IPS-15b (cell line): ENCODE measurements around the gene GRIK4.

Source experiments
- H3K27me3 ChIP-seq: one replicate; pipeline ENCODE4 v1.6.1; 2013; ENCODE audit warnings: low read length; ENCODE audit not compliant: control insufficient read depth, insufficient read depth
- H3K36me3 ChIP-seq: one replicate; pipeline ENCODE4 v1.6.1; 2013; ENCODE audit warnings: low read length; ENCODE audit not compliant: control insufficient read depth, insufficient read depth
- H3K4me1 ChIP-seq: one replicate; pipeline ENCODE4 v1.6.1; 2013; ENCODE audit warnings: mild to moderate bottlenecking, low read length; ENCODE audit not compliant: control insufficient read depth, insufficient read depth
- H3K4me3 ChIP-seq: one replicate; pipeline ENCODE4 v1.5.1; 2013; ENCODE audit warnings: low read depth, low read length
- H3K9ac ChIP-seq: one replicate; pipeline ENCODE4 v1.6.1; 2013; ENCODE audit warnings: low read depth, mild to moderate bottlenecking, low read length
- H3K9me3 ChIP-seq: one replicate; pipeline ENCODE4 v1.6.1; 2013; ENCODE audit warnings: mild to moderate bottlenecking, low read length; ENCODE audit not compliant: control insufficient read depth, insufficient read depth

Gene GRIK4

GRCh38 chr11:120589376-120589775 is 77.8 kb downstream of the GRIK4 start:
- no peaks in the 10 kb centered on the region for H3K36me3 ChIP-seq
- H3K4me1 ChIP-seq = peaks cover 7% of the 10 kb centered on the region
- H3K9ac ChIP-seq = no peak overlapping the region
- H3K27me3 ChIP-seq = no peaks in the 10 kb centered on the region
- no peaks in the 10 kb centered on the region for H3K9me3 ChIP-seq
- H3K4me3 ChIP-seq = no peak overlapping the region

GRCh38 chr11:120590472-120590871 is 78.9 kb downstream of the GRIK4 start:
- H3K9ac ChIP-seq = no peak overlapping the region
- no peaks in the 10 kb centered on the region for H3K27me3 ChIP-seq
- H3K4me3 ChIP-seq = no peak overlapping the region
- no peaks in the 10 kb centered on the region for H3K36me3 ChIP-seq
- H3K4me1 ChIP-seq = peaks cover 7% of the 10 kb centered on the region
- H3K9me3 ChIP-seq = no peaks in the 10 kb centered on the region

- H3K4me3 ChIP-seq = no peak overlapping the region
- H3K27me3 ChIP-seq = no peaks in the 10 kb centered on the region
- H3K9me3 ChIP-seq = no peaks in the 10 kb centered on the region
- peaks cover 9% of the 10 kb centered on the region for H3K4me1 ChIP-seq
- H3K9ac ChIP-seq = no peak overlapping the region
- no peaks in the 10 kb centered on the region for H3K36me3 ChIP-seq
Measured at GRCh38 chr11:120594746-120595145, 83.2 kb downstream of the GRIK4 start.

GRCh38 chr11:120595557-120595956 is 84.0 kb downstream of the GRIK4 start:
- no peaks in the 10 kb centered on the region for H3K9me3 ChIP-seq
- H3K36me3 ChIP-seq = no peaks in the 10 kb centered on the region
- H3K4me1 ChIP-seq = peaks cover 15% of the 10 kb centered on the region
- H3K4me3 ChIP-seq = no peak overlapping the region
- no peak overlapping the region for H3K9ac ChIP-seq
- H3K27me3 ChIP-seq = no peaks in the 10 kb centered on the region

GRCh38 chr11:120597250-120598215 is 86.0 kb downstream of the GRIK4 start:
- no peak overlapping the region for H3K4me3 ChIP-seq
- no peak overlapping the region for H3K9ac ChIP-seq
- H3K27me3 ChIP-seq = no peaks in the 10 kb centered on the region
- H3K9me3 ChIP-seq = no peaks in the 10 kb centered on the region
- no peaks in the 10 kb centered on the region for H3K36me3 ChIP-seq
- H3K4me1 ChIP-seq = peaks cover 8% of the 10 kb centered on the region

GRCh38 chr11:120598517-120599257 is 87.1 kb downstream of the GRIK4 start:
- H3K36me3 ChIP-seq = no peaks in the 10 kb centered on the region
- H3K4me3 ChIP-seq = no peak overlapping the region
- no peaks in the 10 kb centered on the region for H3K27me3 ChIP-seq
- H3K4me1 ChIP-seq = peaks cover 8% of the 10 kb centered on the region
- H3K9me3 ChIP-seq = no peaks in the 10 kb centered on the region
- H3K9ac ChIP-seq = no peak overlapping the region

- H3K4me1 ChIP-seq = peaks cover 8% of the 10 kb centered on the region
- H3K27me3 ChIP-seq = no peaks in the 10 kb centered on the region
- H3K4me3 ChIP-seq = no peak overlapping the region
- no peaks in the 10 kb centered on the region for H3K9me3 ChIP-seq
- H3K9ac ChIP-seq = no peak overlapping the region
- H3K36me3 ChIP-seq = no peaks in the 10 kb centered on the region
Measured at GRCh38 chr11:120599816-120600420, 88.4 kb downstream of the GRIK4 start.

- Histone ChIP-seq H3K27me3 (no peaks in the 10 kb centered on the region), H3K9ac (no peak overlapping the region), H3K4me1 (peaks cover 8% of the 10 kb centered on the region), H3K4me3 (no peak overlapping the region), H3K36me3 (no peaks in the 10 kb centered on the region), H3K9me3 (no peaks in the 10 kb centered on the region)
Measured at GRCh38 chr11:120601536-120601935, 90.0 kb downstream of the GRIK4 start.

- Histone ChIP-seq H3K27me3 (no peaks in the 10 kb centered on the region), H3K36me3 (no peaks in the 10 kb centered on the region), H3K4me1 (peaks cover 8% of the 10 kb centered on the region), H3K9ac (no peak overlapping the region), H3K9me3 (no peaks in the 10 kb centered on the region), H3K4me3 (no peak overlapping the region)
Measured at GRCh38 chr11:120603071-120603470, 91.5 kb downstream of the GRIK4 start.

- no peak overlapping the region for H3K9ac ChIP-seq
- H3K9me3 ChIP-seq = no peaks in the 10 kb centered on the region
- H3K4me3 ChIP-seq = no peak overlapping the region
- no peaks in the 10 kb centered on the region for H3K27me3 ChIP-seq
- H3K4me1 ChIP-seq = peaks cover 3% of the 10 kb centered on the region
- no peaks in the 10 kb centered on the region for H3K36me3 ChIP-seq
Measured at GRCh38 chr11:120605469-120605868, 93.9 kb downstream of the GRIK4 start.

- Histone ChIP-seq H3K4me1 (peaks cover 4% of the 10 kb centered on the region), H3K4me3 (no peak overlapping the region), H3K36me3 (no peaks in the 10 kb centered on the region), H3K27me3 (no peaks in the 10 kb centered on the region), H3K9ac (no peak overlapping the region), H3K9me3 (no peaks in the 10 kb centered on the region)
Measured at GRCh38 chr11:120606211-120607010, 94.9 kb downstream of the GRIK4 start.
